H9 (cell line): Measurements from ENCODE around the gene DPH1. TPM values are rescaled to one million over a fixed set of nuclear protein-coding genes. Genes with fewer than 3 reads are reported as not detected.

ENCODE experiments used
- DNase-seq: peaks from one replicate; pipeline ENCODE4 v3.0.0-alpha.2; 2017
- H2AFZ ChIP-seq: one replicate; pipeline ENCODE4 v1.6.1; 2013; ENCODE audit warnings: mild to moderate bottlenecking, low read length, control low read depth, moderate library complexity
- H2AK5ac ChIP-seq: 2 replicates; pipeline ENCODE4 v1.6.1; 2013; ENCODE audit warnings: low read length, control low read depth, mixed read lengths; ENCODE audit not compliant: insufficient read length
- H2BK120ac ChIP-seq: one replicate; pipeline ENCODE4 v1.6.1; 2013; ENCODE audit warnings: low read depth, mild to moderate bottlenecking, low read length, control low read depth, inconsistent platforms; ENCODE audit not compliant: poor library complexity, severe bottlenecking
- H2BK12ac ChIP-seq: 2 replicates; pipeline ENCODE4 v1.6.1; 2013; ENCODE audit warnings: low read length, control low read depth, mixed read lengths, low read depth; ENCODE audit not compliant: insufficient read length
- H2BK15ac ChIP-seq: 2 replicates; pipeline ENCODE4 v1.6.1; 2013; ENCODE audit warnings: low read depth, low read length, control low read depth
- H2BK20ac ChIP-seq: one replicate; pipeline ENCODE4 v1.6.1; 2013; ENCODE audit warnings: low read depth, mild to moderate bottlenecking, low read length, control low read depth, inconsistent platforms; ENCODE audit not compliant: poor library complexity, severe bottlenecking
- H2BK5ac ChIP-seq: 2 replicates; pipeline ENCODE4 v1.6.1; 2013; ENCODE audit warnings: low read length, control low read depth, mixed read lengths; ENCODE audit not compliant: insufficient read length
- H3K14ac ChIP-seq: 2 replicates; pipeline ENCODE4 v1.6.1; 2013; ENCODE audit warnings: low read length, control low read depth; ENCODE audit not compliant: insufficient read depth
- H3K18ac ChIP-seq: 2 replicates; pipeline ENCODE4 v1.6.1; 2013; ENCODE audit warnings: low read depth, mild to moderate bottlenecking, mixed read lengths, low read length, control low read depth; ENCODE audit not compliant: insufficient read length
- H3K23ac ChIP-seq: 2 replicates; pipeline ENCODE4 v1.6.1; 2013; ENCODE audit warnings: low read length, control low read depth, mixed read lengths, low read depth; ENCODE audit not compliant: insufficient read length
- H3K23me2 ChIP-seq: 2 replicates; pipeline ENCODE4 v1.6.1; 2013; ENCODE audit warnings: low read depth, mild to moderate bottlenecking, mixed read lengths, low read length, control low read depth; ENCODE audit not compliant: insufficient read length, poor library complexity, severe bottlenecking
- H3K27ac ChIP-seq: 2 replicates; pipeline ENCODE4 v1.5.1; 2013; ENCODE audit warnings: low read length, control low read depth, mixed read lengths, low read depth; ENCODE audit not compliant: insufficient read length
- H3K27me3 ChIP-seq: 2 replicates; pipeline ENCODE4 v1.6.1; 2013; ENCODE audit warnings: low read length, control low read depth, inconsistent platforms; ENCODE audit not compliant: insufficient read depth
- H3K4ac ChIP-seq: 2 replicates; pipeline ENCODE4 v1.6.1; 2013; ENCODE audit warnings: low read depth, mild to moderate bottlenecking, control low read depth, inconsistent platforms, low read length, moderate library complexity
- H3K4me1 ChIP-seq: 2 replicates; pipeline ENCODE4 v1.6.1; 2013; ENCODE audit warnings: low read length, control low read depth, inconsistent platforms; ENCODE audit not compliant: insufficient read depth
- H3K4me2 ChIP-seq: 2 replicates; pipeline ENCODE4 v1.6.1; 2013; ENCODE audit warnings: low read length, control low read depth, mixed read lengths; ENCODE audit not compliant: insufficient read length, insufficient read depth
- H3K56ac ChIP-seq: 2 replicates; pipeline ENCODE4 v1.6.1; 2013; ENCODE audit warnings: low read depth, mild to moderate bottlenecking, mixed read lengths, low read length, control low read depth; ENCODE audit not compliant: insufficient read length
- H3K79me1 ChIP-seq: 2 replicates; pipeline ENCODE4 v1.6.1; 2013; ENCODE audit warnings: low read depth, mild to moderate bottlenecking, moderate library complexity, low read length, control low read depth, inconsistent platforms; ENCODE audit not compliant: insufficient read depth, poor library complexity, severe bottlenecking
- H3K79me2 ChIP-seq: 2 replicates; pipeline ENCODE4 v1.6.1; 2013; ENCODE audit warnings: low read length, control low read depth, inconsistent platforms; ENCODE audit not compliant: insufficient read depth
- H3K9ac ChIP-seq: 2 replicates; pipeline ENCODE4 v1.6.1; 2013; ENCODE audit warnings: low read length, control low read depth, mixed read lengths; ENCODE audit not compliant: insufficient read length; ENCODE audit errors: extremely low read depth
- H3K9me3 ChIP-seq: one replicate; pipeline ENCODE4 v1.6.1; 2013; ENCODE audit warnings: low read depth, low read length, inconsistent platforms; ENCODE audit not compliant: control insufficient read depth
- H3T11ph ChIP-seq: one replicate; pipeline ENCODE4 v1.6.1; 2013; ENCODE audit warnings: mild to moderate bottlenecking, low read length, control low read depth, inconsistent platforms
- H4K20me1 ChIP-seq: one replicate; pipeline ENCODE4 v1.6.1; 2013; ENCODE audit not compliant: control insufficient read depth, insufficient read length, insufficient read depth
- H4K5ac ChIP-seq: 2 replicates; pipeline ENCODE4 v1.6.1; 2013; ENCODE audit warnings: low read depth, mild to moderate bottlenecking, mixed read lengths, low read length, control low read depth; ENCODE audit not compliant: insufficient read length
- H4K8ac ChIP-seq: replicated peaks from 2 replicates; pipeline ENCODE4 v1.6.1; 2013; ENCODE audit warnings: low read length, control low read depth, mixed read lengths, low read depth; ENCODE audit not compliant: insufficient read length
- H4K91ac ChIP-seq: 2 replicates; pipeline ENCODE4 v1.6.1; 2013; ENCODE audit warnings: low read depth, mild to moderate bottlenecking, moderate library complexity, mixed read lengths, low read length, control low read depth; ENCODE audit not compliant: insufficient read length
- H3K27ac Mint-ChIP-seq, 3 experiments: 2 replicates in 2 of 3; 3 replicates in 1 of 3; pipeline ENCODE4 v1.8.0; 2020 to 2021; ENCODE audit warnings: mixed read lengths in 3 of 3, mild to moderate bottlenecking in 1 of 3, moderate library complexity in 1 of 3
- H3K27me3 Mint-ChIP-seq: 2 replicates; pipeline ENCODE4 v1.8.0; 2021; ENCODE audit warnings: low read depth, mild to moderate bottlenecking, moderate library complexity, mixed read lengths
- H3K36me3 Mint-ChIP-seq, 3 experiments: 2 replicates in 2 of 3; 3 replicates in 1 of 3; pipeline ENCODE4 v1.8.0; 2020 to 2021; ENCODE audit warnings: low read depth in 3 of 3, mixed read lengths in 3 of 3; ENCODE audit not compliant: insufficient read depth in 1 of 3
- H3K4me1 Mint-ChIP-seq, 2 experiments: 2 replicates each; pipeline ENCODE4 v1.8.0; 2020; ENCODE audit warnings: mixed read lengths in 2 of 2
- H3K4me3 Mint-ChIP-seq, 2 experiments: 2 replicates in 1 of 2; 3 replicates in 1 of 2; pipeline ENCODE4 v1.8.0; 2020 to 2021; ENCODE audit warnings: mild to moderate bottlenecking in 2 of 2, mixed read lengths in 2 of 2, moderate library complexity in 1 of 2
- H3K9me3 Mint-ChIP-seq, 2 experiments: 2 replicates in 1 of 2; 3 replicates in 1 of 2; pipeline ENCODE4 v1.8.0; 2020; ENCODE audit warnings: mild to moderate bottlenecking in 2 of 2, mixed read lengths in 2 of 2, moderate library complexity in 1 of 2
- CTCF ChIP-seq: fragments of 200-600 bp; sonication (generic); conservative IDR thresholded peaks from 3 replicates; pipeline ENCODE4 v1.8.0; 2021; ENCODE audit warnings: antibody characterized with exemption, mild to moderate bottlenecking
- WGBS: extraction: QIAGEN DNeasy Blood & Tissue Kit; methylation state at CpG from one replicate; pipeline ENCODE4 v1.1.7; 2013; ENCODE audit warnings: missing lambda C conversion rate, low lambda C conversion rate, mixed read lengths; ENCODE audit not compliant: insufficient read length; ENCODE audit errors: extremely low coverage; 5-methylcytosine and 5-hydroxymethylcytosine counted together
- total RNA-seq: library from RNA; stranded (reverse); gene quantifications from 2 replicates; pipeline ENCODE4 v1.2.1, GENCODE V29; 2021

The DPH1 gene
- total RNA-seq, 1 experiment from 2014 or later: 27.5 TPM

- no peak overlapping the region for H3K4ac ChIP-seq
- H3K4me3 Mint-ChIP-seq: no peak overlapping the region
- H2AFZ ChIP-seq: no peak overlapping the region
- H2BK20ac ChIP-seq: no peak overlapping the region
- no peaks in the 10 kb centered on the region for H3K79me2 ChIP-seq
- H4K20me1 ChIP-seq: no peaks in the 10 kb centered on the region
- no peaks in the 10 kb centered on the region for H3K27me3 ChIP-seq
- no peak overlapping the region for H4K91ac ChIP-seq
- H3K27me3 Mint-ChIP-seq: no peaks in the 10 kb centered on the region
- H3K9me3 ChIP-seq: no peaks in the 10 kb centered on the region
- peak; percentile 73 for DNase-seq
- no peak overlapping the region for H2BK5ac ChIP-seq
- no peak overlapping the region for H3K9ac ChIP-seq
- no peak overlapping the region for H3K27ac ChIP-seq
- H4K5ac ChIP-seq: no peak overlapping the region
- H3K23me2 ChIP-seq: no peaks in the 10 kb centered on the region
- H3K36me3 Mint-ChIP-seq: peaks cover 5 to 32% (median 13%) of the 10 kb centered on the region in 3 experiments
- no peak overlapping the region for H2BK12ac ChIP-seq
- H3K56ac ChIP-seq: no peak overlapping the region
- peak overlapping the region; percentile 67 to 82 (median 75); a peak in 4 of 7 replicates for H3K27ac Mint-ChIP-seq
- no peak overlapping the region for H2BK120ac ChIP-seq
- no peaks in the 10 kb centered on the region for H3K4me1 ChIP-seq
- no peak overlapping the region for H3K18ac ChIP-seq
- no peaks in the 10 kb centered on the region for H3K9me3 Mint-ChIP-seq
- no peak overlapping the region for H2BK15ac ChIP-seq
- WGBS: no CpG with 5 or more reads among the region's 13 CpGs
- H3K14ac ChIP-seq: no peak overlapping the region; the same call in 1 of the 2 replicates
- H4K8ac ChIP-seq: no peak overlapping the region
- no peaks in the 10 kb centered on the region for H3K79me1 ChIP-seq
- TF ChIP-seq CTCF: no peak; the same call in 1 of the 3 replicates
- no peak overlapping the region for H3K23ac ChIP-seq
- H3T11ph ChIP-seq: no peak overlapping the region
- H2AK5ac ChIP-seq: no peak overlapping the region
- no peak overlapping the region for H3K4me2 ChIP-seq
- H3K4me1 Mint-ChIP-seq: peaks cover 14 to 27% of the 10 kb centered on the region in 2 experiments
Measured at GRCh38 chr17:2075336-2076086, 45.6 kb downstream of the DPH1 start.
